Islet of Langerhans (tissue), 1 donor: ENCODE data around the gene ADNP2.

ENCODE experiments used
- FAIRE-seq: peaks from one replicate; lab custom pipeline; 2011; peaks lifted over from hg19 to GRCh38; lab: Jason Lieb, UNC

The ADNP2 gene

DNA sequence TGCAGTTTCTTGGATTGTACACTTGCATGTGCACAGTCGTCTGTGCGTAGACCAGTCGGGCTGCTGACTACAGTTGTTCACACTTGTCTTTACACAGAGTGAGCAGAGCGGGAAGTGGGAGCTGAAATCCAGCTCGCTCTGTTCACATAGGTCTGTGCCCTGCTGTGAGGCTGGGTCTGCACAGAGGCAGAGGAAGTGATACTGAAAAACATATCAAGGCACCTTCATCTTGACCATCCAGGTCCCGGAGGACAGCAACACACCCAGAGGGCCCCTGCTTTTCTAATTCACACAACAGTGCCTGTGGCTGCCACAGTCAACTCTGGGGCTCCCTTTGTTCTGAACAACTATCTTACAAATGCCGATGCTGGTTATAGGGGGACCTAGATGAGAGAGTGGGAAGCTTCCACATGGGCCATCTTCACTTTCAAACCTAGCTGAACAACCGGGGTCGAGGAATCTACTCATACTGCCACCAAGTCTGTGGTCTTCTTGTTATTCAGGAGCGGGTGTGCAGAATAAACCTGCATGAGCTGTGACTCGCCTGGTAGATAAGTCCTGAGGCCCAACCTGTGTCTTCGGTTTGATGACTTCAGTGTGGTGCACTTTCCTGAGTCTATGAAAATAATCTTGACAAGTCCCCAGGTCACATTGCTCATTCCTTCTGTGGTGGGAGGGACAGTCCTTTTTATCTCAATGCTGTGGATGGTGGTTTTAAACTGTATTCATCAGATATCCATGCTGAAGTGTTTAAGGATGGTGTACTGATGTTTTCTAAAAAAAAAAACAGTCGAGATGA is 3.5 kb upstream of the ADNP2 start:
- FAIRE-seq: no peak

DNA sequence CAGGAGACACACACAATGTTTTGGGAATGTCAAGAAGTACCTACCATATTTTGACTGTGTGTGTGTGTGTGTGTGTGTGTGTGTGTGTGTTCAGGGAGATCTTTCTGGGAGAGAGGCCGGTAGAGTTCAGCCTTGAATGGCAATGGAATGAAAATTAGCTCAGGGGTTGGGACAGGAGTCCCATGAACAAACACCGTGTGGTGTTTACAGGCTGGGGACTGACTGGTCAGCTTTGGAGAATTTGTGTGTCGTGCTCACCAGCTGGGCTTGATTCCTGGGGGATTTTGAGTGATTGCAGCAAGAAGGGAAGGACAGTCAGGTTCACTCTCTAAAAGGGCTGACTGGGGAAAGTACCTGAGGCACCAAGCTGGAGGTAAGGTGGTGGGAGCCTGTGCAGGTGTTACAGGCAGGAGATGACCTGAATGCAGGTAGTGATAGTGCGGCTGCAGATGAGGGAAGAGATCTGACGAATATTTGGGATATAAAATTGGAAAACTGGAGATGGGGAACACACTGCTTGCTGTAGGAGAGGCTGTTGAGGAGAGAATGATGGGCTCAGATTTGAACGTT is 2.5 kb upstream of the ADNP2 start:
- FAIRE-seq: no peak

DNA sequence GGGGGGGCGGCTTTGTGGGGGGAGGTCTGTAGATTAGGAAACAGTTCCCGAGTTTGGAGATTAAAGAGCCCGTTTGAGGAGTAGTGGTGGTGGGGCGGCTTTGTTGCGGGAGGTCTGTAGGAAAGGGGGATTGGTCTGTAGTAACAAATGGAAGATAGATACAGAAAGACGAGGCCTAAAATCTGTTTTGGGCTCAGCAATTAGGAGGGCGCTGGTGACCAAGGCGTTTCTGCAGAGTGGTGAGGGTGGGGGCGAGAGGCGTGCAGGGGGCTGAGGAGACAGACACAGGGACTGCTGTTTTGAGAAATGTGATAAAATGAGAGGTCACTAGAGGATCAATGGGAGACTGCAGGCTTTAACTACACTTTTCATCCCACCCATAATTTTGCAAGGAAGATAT is 1.6 kb upstream of the ADNP2 start:
- no peak for FAIRE-seq

DNA sequence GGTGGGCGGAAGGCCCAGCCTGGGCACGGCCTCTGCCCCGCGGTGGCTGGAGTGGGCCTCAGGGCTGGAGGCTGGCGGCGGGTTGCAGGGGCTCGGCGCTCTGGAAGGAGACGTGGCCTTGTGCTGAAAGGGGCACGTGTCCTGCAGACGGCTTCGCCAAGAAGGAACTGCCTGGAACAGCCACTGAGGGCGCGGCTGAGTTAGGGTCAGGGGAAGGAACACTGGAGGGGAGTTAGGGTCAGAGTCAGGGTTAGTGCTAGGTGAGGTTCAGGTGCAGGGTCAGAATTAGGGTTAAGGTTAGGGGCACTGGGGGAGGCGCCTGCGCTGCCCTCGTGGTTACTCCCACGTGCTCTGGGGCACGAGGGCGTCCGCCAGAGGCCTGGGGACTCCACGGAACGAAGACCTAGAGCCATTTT is 933 bp upstream of the ADNP2 start:
- FAIRE-seq: no peak

DNA sequence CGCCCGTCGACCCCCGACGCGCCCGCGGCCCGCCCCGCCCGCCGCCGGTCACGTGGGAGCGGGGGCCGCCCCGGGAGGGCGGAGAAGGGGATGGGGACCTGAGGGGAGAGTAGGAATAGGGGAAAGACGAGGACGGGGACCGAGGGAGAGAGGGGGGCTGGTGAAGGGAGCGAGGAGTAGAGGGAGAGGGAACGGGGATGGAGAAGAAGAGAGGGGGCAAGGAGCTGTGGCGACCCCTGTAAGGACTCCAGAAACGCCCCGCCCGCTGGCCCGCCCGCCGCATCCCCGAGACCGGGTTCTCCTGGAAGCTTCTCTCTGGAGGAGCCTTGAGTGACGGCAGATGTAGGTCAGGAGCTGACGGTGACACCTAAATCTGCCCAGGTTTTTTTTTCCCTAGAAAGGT is 615 bp downstream of the ADNP2 start:
- no peak for FAIRE-seq

DNA sequence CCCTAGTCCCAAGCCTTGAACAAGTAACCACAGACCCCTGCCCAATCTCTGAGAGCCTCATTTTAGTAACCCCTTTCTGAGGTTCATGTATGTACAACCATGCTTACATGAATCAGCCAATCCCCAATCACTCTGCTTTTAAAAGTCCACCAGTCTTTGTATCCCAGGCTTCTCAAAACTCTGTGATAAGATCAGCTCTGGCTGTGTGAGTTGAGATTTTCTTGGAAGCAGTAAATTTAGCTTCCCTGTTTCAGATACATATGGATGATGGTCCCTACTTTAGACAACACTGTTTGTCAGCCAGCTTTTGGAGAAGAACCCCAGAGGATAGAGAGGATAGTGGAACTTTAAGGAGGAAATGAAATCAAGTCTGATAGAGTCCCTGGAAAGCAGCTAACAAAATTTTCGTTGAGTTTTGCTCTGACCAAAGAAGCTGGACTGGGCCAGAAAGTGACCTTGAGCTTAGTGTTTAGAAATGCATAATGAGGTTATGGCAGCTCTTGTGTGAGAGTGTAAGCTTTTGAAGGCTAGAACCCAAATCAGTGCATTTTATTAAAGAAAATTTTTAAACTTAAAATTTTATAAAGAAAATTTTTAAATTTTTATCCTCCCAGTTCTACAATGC is 3.7 kb downstream of the ADNP2 start:
- no peak for FAIRE-seq

DNA sequence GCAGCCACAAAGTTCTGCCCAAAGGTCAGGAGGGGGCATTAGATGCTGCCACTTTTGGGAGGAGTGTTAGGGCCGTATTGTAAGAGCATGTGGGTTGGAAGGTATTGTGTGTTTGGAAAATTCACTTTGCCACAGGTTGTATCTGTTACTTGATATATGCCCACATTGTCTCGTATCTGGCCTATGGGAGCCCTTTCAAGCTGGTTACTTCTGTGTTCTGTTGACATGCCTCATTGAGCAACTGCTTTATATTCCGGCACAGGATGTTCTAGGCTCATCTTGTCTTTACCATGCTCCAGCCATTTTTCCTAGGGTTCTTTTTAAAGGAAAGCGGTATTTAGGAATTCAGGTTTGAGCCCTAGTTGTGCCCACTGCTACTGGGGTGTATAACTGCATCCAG is 6.0 kb downstream of the ADNP2 start:
- FAIRE-seq: no peak

DNA sequence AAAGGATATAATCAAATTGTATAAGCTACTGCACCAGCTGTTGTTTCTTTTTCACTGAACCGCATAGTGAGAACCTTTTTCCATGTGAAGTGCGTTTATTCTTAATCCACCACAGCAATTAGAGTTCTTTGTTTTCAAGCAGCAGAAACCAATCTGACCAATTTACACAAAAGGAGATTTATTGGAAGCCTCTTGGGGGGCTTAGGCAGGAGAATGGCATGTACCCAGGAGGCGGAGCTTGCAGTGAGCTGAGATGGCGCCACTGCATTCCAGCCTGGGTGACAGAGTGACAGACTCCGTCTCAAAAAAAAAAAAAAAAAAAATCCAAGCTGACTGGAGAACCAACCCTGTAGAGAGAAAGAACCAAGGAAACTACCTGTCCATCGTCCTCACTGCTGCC is 10.0 kb downstream of the ADNP2 start:
- no peak for FAIRE-seq

DNA sequence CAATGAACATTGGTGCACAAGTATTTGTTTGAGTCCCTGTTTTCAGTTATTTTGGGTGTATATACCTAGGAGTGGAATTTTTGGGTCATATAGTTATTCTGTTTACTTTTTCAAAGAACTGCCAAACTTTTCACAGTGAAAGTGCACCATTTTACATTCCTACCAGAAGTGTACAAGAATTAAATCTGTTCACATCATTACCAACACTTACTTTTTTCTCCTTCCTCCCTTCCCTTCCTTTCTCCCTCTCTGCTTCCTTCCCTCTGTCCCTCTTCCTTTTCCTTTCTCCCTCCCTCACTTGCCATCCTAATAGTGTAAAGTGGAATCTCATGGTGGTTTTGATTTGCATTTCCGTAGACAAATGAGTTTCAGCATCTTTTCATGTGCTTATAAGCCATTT is 11.9 kb downstream of the ADNP2 start:
- no peak for FAIRE-seq

DNA sequence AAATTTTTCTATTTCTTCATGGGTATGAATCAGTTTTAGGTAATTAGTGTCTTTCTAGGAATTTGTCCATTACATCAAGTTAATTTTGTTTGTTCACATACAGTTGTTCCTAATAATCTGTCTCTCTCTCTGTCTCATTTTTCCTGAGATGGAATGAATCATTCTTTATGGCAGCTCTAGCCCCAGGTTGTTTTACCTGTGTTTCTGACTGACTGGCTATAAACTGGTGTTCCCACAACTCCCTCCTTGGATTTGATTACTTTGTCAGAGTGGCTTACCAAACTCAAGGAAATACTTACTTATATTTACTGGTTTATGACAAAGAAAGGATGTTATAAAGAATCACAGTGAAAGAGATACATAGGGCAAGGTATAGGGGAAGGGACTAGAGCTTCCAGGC is 15.1 kb downstream of the ADNP2 start:
- peak; percentile 24 for FAIRE-seq

DNA sequence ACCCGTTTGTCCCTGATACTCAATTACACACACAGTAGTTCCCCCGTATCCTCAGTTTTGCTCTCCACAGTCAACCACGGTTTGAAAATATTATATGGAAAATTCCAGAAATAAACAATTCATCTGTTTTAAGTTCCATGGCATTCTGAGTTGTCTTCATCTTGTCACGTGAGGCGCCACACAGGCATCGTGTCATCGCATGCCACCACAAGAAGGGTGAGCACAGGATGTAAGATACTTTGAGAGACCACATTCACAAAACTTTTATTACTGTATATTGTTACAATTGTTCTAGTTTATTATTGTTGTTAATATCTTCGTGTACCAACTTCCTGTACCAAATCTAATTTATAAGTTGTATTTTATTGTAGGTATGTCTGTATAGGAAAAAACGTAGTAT is 17.7 kb downstream of the ADNP2 start:
- no peak for FAIRE-seq

DNA sequence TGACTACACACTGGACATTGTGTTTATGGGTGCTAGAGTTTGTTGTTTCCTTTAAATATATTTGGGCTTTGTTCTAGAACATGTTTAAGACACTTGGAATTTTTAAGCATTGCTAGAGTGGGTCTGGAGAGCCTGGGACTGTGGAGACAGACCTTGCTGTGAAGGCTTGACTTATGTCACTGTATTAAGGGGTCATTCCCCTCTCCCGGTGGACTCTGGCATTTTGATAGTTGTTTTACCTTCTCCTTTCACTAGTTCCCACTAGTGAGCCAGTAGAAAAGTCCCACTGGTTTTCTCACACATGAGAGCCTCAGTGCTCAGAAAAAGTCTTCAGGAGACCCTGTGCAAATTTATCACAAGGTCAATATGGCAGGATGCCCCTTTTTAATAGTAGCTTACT is 18.6 kb downstream of the ADNP2 start:
- FAIRE-seq: no peak

DNA sequence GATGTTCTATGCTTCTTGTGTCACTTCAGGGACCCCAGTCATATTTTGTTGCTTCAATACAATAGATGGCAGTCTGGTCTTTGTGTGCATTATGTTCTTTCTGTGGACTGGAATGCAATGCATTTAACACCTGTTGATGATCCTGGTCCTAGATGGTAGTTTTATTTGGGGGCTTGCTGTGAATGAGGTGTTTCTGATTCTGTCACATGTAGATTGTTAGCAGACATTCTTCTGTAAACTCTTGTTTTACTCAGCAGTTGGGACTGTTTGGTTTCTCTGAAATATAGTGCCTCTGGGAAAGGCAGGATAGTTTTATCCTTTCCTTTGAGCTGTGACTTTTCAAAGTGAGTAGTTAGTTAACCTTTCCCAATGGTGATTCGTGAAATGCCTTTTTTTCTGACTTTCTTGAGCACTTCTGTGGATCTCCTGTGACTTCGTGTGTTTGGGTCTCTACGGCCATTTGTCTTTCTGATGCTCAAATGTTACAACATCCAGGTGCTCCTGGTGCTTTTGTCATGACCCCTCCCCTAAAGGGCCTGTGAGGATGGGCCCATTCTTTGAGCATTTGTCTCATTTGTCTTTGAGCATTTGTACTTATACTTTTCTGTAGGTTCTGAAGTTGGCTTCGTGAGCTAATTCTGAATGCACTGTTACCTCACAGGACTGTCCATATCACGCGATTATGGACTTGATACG is 20.8 kb downstream of the ADNP2 start:
- FAIRE-seq: no peak

DNA sequence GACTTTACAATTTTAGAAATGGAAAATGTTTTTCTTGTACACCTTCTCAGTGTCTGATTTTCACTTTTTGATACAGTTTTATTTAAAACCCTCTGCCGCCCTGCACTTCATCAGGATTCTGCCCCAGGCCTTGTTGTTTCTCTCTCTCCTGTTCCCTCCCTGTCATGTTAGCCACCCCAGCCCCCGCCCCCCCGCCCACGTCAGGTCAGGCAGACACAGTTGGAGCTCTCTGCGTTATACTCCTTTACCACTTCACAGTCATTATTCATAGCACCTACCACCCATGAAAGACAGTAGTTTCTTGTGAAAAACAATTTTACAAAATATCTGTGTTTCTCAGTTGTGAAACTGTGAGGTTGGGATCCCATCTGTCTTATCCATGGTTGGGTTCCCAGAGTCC is 21.5 kb downstream of the ADNP2 start:
- no peak for FAIRE-seq

DNA sequence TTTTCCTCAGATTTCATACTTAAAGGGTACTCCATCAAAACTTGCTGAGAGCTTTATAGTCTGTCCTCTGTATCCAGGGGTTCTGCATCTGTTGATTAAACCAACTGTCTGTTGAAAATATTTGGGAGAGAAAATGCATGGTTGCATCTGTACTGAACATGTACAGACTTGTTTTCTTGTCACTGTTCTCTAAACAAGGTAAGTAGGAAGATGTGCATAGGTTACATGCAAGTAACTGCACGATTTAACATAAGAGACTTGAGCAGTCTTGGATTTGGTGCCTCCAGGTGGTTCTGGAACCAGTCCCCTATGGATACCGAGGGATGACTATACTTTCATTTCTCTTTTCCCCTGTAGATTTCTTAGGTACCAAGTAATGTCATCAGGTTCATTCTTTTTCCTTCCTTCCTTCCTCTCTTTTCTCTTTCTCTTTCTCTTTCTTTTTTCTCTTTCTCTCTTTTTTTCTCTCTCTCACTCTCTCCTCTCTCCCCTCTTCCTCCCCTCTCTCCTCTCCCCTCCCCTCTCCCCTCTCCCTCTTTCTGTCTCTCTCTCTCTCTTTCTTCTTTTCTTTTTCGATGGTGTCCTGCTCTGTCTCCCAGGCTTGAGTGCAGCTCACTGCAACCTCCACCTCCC is 23.2 kb downstream of the ADNP2 start:
- FAIRE-seq: no peak

DNA sequence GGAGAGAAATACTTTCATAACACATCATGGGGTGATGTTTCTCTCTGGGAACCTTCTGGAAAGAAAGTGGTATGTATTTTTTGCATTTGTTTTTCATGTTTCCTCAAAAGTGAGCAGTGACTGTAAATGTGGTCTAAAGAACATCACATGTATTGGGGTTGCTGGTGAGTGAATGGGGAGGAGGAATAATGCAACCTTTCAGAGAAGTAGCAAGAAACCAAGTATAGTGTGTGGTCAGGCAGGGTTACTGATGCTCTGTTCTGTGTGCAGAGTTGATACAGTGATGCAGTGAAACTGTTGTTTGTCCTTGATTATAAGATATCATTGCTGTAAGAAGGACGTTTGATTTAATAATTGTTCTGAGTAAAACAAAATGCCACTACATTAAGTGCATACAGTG is 24.1 kb downstream of the ADNP2 start:
- FAIRE-seq: no peak

DNA sequence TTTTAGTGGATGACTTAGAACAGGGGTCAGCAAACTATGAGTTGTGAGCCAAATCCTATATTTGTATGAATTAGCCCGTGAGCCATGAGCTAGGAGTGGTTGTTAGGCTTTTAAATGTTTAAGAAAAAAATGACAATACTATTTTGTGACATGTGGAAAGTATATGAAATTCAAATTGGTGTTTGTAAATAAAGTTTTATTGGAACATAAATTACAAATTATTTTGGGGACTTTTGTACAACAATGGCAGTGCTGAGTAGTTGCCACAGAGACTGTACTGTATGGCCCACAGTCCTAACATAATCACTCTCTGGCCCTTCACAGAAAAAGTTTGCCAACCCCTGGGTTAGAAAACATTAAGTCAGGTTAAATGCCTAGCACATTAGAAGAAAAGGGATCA is 26.1 kb downstream of the ADNP2 start:
- FAIRE-seq: no peak

DNA sequence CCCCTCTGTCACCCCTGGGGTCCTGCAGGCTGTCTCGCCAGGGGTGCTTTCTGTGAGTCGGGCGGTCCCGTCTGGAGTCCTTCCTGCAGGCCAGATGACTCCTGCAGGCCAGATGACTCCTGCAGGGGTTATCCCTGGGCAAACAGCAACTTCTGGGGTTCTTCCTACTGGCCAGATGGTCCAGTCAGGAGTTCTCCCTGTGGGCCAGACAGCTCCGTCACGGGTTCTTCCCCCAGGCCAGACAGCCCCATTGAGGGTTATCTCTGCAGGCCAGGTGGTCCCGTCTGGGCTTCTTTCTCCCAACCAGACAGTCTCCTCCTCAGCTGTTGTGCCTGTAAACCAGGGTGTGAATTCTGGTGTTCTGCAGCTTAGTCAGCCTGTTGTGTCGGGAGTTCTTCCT is 27.6 kb downstream of the ADNP2 start:
- FAIRE-seq: no peak

DNA sequence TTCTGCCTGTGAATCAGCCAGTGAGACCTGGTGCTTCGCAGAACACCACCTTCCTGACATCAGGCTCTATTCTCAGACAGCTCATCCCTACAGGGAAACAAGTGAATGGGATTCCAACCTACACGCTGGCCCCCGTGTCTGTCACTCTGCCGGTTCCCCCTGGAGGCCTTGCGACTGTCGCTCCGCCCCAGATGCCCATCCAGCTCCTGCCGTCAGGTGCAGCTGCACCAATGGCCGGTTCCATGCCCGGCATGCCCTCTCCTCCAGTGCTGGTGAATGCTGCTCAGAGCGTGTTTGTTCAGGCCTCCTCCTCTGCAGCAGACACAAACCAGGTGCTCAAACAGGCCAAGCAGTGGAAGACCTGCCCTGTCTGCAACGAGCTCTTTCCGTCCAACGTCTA is 28.1 kb downstream of the ADNP2 start:
- FAIRE-seq: no peak

DNA sequence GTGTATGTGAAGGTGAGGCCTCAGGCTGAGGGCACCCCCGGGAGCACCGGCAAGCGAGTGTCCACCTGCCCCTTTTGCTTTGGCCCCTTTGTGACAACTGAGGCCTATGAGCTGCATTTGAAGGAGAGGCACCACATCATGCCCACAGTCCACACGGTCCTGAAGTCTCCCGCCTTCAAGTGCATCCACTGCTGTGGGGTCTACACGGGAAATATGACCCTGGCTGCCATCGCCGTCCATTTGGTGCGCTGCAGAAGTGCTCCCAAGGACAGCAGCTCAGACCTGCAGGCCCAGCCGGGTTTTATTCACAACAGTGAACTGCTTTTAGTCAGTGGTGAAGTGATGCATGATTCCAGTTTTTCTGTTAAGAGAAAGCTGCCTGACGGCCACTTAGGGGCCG is 28.9 kb downstream of the ADNP2 start:
- FAIRE-seq: no peak

DNA sequence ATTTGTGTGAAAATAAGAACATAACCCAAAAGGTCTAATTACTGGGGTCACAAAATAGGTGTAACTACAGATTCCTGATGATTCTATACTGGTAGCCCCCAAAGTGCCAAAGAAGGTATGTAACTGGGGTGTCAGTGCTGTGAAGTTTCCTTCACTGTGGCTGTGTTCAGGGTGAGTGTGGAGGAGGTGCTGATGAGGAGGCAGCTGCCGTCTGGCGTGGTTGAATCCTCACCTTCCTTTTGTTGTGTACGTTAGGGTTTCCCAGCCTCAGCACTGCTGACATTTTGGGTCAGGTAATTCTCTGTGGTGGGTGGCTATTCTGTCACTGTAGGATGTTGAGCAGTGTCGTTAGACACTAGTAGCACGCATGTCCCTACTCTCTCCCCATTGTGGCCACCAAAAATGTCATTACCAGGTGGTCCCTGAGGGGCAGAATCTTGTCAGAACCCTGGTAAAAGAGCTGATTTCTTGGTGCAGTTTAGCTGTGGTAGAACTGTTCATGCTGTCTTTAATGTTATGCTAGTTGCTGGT is 31.5 kb downstream of the ADNP2 start:
- FAIRE-seq: no peak

DNA sequence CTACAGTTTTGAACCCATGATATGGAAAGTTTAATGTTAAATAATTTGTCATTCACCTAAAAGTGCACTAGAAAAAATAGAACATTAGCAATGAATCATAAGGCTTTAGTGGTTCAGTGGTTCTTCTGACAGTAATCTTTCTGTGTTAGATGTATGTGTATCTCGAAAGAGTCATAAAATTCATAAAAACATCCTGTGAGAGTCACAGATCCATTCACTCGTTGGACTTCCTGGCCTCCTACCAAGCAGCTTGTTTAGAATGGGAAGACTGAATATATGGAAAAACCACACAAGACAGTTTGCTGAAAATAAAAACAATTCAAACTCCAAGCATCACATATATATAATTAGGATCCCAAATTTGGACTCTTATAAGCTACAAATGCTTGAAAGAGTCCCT is 34.8 kb downstream of the ADNP2 start:
- FAIRE-seq: no peak
